HG02870 (cell line): Measurements from ENCODE around the gene CD300LF.

Experiments used
- ATAC-seq: cut with Tn5 transposase; IDR thresholded peaks from one replicate; pipeline ENCODE4 v1.9.1; 2021; ENCODE audit warnings: mild to moderate bottlenecking, moderate library complexity; ENCODE audit not compliant: unreplicated experiment

CD300LF gene

DNA sequence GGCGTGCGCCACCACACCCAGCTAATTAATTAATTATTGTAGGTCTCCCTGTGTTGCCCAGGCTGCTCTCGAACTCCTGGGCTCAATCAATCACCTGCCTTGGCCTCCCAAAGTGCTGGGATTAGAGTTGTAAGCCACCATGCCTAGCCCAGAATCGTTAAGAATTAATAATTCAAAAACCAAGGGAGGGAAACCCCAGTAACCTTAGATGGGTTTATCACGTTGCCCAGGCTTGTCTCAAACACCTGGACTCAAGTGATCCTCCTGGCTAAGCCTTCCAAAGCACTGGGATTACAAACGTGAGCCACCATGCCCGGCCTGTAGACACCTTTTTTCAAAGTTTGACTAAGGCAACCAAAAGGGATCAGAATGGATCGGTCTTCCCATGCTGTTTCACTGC lies 21.6 kb downstream of the CD300LF start:
- ATAC-seq: no peak

DNA sequence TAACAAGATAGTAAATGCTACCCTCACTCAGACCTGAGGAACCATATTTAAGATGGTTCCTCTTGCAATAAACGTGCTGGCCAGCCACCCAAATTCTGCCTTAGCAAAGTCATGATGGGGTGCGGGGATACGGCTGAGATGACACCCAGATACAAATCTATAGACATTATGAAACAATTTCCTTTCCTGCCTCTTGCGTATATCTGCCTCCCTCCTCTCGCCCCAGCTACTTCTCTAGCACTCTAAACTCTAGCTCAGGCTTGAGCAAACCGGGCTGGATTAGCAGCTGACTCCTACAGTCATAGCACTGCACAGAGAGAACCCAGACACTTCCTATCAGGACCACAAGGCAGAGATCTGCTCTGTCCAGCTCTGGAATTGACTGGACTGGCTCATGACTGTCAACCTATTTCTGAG lies 22.3 kb downstream of the CD300LF start:
- ATAC-seq: no peak

DNA sequence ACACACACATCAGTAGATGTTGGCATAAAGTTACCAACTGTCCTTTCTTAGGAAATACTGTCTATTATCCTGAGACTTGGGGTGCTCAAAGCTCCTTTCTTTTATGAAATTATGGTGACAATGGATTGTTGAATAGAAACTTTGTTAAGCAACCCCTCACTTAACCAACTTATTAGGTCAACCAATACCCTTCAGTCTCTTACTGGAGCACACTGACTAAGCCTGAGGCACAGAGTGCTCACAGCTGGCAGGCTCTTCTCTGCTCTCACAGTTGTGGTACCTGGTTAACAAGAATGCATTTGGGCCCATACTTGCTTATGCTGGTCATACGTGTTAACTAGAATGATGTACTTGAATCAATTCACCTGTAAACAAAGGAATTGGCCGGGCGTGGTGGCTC lies 24.8 kb downstream of the CD300LF start:
- ATAC-seq: no peak

DNA sequence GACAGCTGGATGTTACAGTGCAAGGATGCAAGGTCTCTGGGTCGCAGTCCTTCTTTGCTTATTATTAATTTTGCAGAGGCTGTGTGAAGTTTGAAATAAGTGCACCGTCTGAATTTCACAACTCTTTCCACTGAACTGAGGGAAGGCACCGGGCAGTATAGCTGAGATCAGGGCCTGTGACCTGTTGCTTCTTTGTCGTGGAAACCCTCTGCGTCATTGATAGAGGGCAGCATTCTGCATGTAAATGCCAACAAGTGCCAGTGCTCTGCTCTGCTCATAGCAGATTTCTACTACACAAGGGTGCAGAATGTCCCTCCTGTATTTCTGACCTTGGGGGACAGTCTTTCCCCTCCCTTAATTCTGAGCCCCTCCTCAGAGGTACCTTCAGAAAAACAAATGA lies 26.0 kb downstream of the CD300LF start:
- no peak for ATAC-seq

DNA sequence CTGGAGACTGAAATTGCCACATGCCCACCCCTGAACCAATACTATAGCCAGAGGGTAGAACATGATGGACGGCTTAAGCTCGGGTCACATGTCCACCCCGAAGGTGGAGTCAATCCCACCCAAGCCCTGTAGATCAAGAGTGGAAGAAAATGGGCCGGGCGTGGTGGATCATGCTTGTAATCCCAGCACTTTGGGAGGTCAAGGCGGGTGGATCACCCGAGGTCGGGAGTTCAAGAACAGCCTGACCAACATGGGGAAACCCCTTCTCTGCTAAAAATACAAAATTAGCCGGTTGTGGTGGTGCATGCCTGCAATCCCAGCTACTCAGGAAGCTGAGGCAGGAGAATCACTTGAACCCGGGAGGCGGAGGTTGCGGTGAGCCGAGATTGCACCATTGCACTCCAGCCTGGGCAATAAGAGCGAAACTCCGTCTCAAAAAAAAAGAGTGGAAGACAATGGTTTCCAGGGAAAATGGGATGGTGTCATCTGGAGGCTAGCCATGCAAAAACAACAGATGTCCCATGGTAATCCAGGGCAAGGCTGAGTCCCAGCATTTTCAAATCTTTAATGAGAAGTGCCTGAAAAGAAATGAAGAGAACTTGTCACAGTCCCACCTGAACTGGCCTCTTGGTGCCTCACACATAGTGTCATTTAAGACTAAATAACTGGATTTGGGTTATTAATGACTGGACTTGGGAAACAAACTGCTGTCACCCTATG lies 30.1 kb downstream of the CD300LF start:
- no peak for ATAC-seq

DNA sequence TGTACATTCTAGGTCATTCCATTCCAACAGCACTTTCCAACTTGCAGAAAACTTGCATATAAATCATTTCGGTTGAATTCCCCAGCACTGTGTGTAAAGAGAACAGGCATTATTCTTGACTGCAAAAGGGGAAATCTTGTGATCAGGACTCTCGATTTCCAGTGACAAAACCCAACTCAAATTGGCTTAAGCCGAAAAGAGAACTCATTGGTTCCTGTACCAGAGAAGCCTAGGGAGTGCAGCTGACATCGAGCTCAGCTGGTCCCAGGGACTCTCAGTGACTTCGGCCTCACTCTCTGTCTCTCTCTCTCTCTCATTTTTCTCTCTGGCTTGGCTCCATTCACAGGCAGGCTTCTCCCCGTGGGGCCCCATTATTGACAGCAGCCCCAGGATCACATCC lies 30.7 kb downstream of the CD300LF start:
- ATAC-seq: no peak

DNA sequence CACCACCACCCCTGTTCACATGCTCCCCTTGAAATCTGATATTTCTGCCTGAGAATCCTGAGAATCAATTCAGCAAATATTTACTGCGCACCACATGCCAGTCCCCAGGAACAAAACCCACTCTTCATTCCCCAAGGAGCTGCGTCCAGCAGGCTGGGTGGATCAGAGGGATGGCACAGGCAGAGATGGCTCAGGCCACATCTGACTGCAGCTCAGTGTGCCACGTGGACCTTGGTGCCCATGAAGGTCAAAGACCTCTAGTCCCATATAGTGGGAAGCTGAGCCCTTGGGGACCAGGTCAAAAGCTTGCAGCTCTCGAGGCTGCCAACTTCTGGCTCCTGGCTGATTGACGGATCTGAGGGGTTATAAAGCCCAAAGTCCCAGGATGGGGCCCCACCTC lies 31.8 kb downstream of the CD300LF start:
- no peak for ATAC-seq

DNA sequence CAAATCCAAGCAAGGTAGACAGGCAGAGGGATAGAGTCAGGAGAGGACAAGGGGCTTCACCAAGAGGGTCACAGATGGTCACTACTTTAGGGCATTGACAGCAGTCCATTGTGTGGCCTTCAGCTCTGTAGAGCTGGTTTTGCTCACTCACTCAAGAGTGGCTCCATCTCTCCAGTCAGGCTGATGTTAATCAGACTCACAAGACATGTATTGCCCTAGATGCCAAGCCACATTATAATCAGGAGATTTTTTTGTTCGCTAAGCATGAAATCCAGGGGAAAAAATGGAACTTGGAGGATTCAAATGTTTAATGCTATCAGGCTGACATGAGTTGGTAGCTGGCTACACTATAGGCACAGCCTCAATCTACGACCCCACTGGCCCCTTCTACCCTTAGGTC lies 32.5 kb downstream of the CD300LF start:
- no peak for ATAC-seq

DNA sequence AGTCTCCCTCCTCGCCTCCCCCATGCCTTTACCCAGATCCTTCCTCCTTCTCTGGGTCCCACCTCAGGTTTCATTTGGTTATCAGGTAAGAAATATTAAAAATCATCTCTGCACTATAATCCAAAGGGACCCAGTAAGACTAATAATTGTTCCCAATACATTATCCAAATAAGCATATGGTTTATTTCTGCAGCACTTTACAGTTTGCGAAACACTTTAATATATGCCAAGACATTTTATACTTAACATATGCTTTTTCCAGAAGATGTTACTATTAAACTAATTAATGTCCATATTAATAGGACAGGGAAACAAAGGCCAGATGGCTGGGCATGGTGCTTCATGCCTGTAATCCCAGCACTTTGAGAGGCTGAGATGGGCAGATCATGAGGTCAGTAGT lies 33.3 kb downstream of the CD300LF start:
- no peak for ATAC-seq

DNA sequence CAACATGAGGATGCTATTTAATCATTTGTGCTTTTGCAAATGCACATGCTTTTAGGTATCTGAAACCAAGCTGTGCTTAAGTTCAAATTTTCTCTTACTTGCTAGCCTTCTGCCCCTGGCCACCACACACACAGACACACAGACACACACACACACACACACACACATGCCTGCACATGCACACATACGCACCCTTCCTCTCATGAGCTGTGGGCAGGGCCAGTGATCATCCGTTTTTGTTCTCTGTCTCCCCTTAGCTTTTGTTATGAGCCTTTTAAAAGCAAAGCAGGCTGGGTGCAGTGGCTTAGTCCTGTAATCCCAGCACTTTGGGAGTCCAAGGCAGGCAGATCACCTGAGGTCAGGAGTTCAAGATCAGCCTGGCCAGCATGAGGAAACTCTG lies 34.2 kb downstream of the CD300LF start:
- no peak for ATAC-seq

DNA sequence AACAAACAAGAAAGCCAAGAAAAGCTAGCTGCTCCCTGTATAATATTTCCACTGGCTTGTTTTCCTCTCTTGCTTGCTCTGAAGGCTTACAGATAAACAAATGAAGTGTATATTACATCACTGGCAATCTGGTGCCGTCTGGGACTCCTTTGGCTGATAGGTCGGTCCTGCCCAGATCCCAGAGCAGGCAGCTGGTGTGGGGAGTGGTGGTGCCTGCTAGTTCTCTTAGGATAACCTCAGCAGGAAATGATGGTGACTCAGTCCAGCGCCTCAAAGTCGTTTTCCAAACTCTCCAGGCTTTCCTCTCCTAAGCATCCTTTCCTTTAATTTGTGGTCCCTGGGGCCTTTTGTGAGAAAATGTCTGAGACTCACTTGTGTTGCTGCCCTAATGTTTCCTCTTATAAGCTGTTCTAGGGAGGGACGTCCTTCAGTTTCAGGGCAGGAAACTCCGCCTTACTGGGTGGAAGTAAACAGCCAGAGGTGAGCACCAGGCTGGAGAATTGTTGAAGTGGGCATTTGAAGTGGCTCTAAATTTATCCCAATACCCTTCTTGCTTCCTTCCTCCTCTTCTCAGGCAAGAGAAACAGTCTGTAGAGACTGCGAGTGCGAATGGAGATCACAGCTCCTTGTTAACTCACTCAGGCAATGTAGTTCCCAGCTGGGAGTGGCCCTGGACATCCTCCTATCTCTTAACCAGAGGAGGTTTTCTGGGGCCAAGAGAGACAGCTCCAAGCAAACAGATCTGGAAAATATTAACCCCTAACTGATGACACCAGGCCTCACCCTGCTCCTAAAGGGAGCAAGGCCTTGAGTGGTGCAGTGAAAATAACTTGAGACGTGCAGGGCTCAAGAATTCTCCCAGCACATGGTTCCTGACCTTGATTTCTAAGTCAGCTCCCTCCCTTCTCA lies 34.9 kb downstream of the CD300LF start:
- no peak for ATAC-seq

DNA sequence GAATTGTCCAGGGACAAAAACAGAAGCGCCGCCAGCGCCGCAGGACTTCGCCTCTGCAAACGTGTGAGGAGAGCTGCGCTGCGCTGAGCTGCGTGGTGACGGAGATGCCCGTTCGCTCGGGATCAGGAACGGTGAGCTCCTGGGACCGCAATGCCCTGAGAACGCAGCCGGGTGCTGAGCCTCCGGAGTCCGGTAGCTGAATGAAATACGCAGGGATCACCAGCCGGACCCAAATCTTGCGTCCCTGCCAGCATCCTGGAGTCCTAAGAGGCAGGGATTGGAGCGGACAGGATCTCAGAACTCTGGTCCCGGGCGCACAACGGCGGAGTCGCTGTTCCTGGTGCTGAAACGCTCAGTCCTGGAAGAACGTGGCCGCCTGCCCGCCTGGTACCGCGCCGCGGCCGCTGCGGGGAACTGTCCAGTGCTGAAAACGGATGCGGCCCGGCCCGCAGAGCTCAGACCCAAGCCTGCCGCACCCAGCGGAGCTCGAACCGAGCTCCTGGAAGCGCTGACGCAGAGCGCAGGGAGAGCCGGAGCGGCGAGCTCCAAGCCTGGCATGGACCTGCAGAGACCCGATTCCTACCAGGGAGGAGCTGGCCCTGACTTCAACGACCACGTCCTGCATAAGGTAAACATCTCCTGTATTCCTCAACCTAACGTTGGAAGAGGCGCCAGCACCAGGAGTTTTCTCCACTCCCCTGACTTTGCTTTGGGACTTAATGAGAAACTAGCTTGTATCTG lies 41.5 kb downstream of the CD300LF start:
- ATAC-seq: no peak

DNA sequence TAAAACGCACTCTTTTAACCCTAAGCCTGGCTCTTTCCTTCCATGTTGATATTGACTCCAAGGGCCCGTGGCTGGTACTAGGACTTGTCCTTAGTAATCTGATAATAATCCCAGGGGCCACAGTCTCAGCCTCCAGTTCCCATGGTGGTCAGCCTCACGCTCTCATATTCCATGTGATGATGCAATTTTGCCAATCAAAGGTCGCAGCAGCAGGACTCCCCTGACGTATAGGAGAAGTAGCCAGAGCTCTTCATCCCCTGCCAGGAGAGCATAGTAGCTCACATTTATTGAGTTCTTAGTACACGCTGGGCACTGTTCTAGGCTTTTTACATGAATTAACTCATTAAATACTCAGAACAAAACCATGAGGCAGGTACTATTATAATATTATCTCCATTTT lies 42.4 kb downstream of the CD300LF start:
- ATAC-seq: no peak

DNA sequence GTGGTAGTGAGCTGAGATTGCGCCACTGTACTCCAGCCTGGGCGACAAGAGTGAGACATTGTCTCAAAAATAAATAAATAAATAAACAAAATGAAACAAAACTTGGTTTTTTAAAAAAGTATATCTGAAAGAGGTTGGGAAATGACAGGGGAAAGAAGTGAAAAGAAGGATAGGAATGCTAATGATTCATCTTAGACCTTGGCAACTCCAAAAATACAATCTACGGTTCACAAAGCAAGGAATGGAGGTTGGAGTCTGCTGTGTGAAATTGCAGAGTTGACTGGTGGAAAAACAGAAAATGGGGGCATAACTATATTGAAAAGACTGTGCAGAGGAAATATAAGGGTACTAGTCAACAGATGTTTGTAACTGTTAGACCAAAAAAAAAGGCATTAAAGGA lies 49.2 kb downstream of the CD300LF start:
- no peak for ATAC-seq

DNA sequence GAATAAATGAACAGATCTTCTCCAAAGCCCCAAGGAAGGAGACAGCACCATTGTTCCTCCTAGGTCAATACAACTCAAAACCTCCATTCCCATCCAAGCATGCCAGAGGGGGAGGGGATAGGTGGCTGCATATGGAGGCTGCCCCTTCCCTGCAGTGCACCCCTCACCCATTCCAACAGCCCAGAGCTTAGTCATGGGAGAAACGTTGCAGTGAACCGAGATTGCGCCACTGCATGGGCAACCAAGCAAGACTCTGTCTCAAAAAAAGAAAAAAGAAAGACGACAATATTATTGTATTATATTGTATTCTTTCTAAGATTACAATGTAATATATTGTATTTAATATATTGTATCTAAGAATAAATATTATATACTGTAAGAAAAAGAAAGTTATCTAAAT lies 52.8 kb downstream of the CD300LF start:
- no peak for ATAC-seq

DNA sequence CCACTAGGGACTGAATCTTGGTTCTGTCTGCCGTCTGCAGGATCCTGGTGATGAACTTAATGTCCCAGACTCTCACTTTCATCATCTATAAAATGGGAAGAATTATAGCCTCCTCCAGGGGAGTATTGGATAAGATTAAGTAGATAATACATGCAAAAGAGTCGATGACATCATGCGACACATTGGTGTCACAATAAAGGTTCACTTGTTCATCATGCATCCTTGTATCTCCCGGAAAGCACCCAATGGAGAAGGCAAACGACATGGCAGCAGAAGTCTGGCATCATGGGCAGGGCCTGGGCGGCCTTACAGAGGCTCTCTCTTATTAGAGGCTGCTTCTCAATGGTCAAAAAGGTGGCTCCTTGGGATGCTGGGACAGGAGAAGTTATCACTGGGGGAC lies 54.1 kb downstream of the CD300LF start:
- no peak for ATAC-seq

DNA sequence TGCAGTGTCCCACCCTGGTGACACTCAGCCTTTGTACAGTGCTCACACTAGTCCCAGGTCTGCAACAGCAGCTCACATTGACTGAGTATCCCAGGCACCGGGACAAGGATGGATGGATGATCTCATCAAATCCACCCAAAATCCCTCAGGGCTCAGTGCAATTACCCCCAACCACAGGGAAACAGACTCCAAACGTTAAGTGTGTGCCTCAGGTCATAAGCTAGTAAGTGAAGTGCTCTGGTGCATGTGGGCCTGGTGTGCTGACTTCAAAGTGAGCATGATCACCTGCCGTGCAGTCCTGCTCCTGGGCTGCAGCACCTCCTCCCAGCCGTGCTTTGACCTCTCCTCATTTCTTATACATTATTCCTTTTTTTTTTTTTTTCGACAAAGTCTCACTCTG lies 58.0 kb downstream of the CD300LF start:
- no peak for ATAC-seq

DNA sequence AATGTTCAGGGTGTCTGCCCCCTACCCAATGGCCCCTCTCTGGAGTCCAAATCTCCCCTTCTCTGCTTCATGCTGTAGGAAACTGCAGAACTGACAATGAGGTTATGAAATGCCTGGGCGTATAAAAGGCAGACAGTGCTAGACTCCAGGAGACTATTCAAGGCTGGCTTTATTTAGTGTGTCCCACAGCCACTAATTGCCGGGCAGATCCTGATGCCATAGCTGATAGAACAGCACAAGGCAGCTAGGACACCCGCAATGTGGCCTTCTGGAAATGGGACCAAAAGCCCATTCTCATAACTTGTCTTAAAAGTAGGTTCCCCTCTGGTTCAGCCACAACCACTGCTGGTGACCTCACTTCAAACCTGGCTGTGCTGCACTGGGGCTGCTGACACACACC lies 60.7 kb downstream of the CD300LF start:
- no peak for ATAC-seq

DNA sequence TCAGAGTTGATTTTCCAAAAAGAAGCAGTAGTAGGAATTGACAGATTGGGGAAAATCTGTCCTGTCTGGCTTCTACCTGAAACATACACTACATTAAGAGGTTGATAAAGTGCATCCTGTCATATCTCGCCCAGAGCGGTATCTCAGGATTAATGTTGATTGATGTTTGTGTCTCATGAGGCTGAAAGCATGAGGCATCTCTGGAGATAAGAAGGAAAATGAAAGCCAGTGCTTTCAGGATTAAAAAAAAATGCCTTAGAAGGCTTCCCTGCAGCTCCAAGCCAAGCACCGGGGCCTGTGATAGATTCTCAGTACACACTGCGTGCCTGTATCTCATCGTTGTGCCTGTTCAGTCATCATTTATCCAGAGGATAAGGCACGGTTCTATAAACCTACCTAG lies 62.8 kb downstream of the CD300LF start:
- no peak for ATAC-seq

DNA sequence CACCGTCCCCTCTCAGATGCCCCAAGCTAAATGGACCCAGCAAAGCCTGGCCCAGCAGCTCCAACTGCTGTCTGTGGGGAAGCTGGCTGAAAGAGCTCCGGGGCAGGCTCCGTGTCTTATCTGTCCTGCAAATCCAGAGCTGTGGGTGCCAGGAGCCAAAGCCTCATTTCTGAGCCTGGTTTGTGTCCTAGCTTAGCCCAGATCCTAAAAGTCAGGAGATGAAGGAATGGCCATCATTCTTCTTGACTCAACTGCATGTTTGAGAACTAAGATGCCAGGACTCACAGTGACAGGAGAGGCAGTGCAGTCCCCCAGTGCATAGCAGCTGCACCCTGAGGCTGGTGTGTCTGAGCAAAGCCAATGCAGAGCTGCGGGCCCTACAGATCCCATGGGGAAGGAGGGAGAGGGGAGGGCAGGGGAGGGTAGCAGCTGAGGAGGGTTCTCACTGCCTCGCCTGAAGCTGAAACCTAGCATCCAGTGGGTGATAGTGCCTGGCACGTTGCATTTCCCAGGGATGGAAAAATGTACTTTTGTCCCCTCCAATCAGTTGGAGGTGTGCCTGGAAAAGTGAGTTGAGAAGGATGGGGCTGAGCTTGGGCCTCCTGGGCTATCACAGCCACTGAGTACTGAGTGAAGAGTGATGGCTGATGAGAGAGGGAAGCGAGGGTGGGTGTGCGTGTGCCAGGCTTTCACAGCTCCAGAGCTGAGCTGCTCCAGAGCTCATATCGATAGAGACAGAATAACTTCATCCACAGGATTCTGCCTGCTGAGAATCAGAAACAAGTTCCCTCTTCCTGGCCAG lies 64.7 kb downstream of the CD300LF start:
- ATAC-seq: no peak

DNA sequence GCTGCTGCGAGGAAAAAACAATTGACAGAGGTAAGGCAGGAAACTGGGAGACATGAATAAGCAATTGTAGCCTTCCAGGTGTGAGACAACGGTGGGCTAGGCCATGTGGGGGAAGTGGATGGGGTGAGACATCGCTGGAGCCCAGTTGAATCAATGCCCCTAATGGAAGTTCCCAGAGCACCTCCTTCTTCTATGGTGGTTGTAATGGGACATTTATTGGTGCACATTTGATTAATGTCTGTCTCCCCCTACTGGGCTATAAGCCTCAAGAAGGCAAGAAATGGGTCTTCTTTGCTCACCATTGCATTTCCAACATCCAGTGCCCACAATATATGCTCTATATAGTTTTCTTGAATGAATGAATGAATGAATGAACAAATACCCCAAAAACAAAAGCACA lies 66.5 kb downstream of the CD300LF start:
- ATAC-seq: no peak
